Measurements from ENCODE around the gene TFPI2. TPM values are rescaled to one million over a fixed set of nuclear protein-coding genes. Genes with fewer than 3 reads are reported as not detected.
"Not testable (repeated sequence)": the region's sequence is repeated elsewhere in the genome, so short reads cannot be mapped to it uniquely, and the experiment has no call there.

The TFPI2 gene
- total and polyA plus RNA-seq, 7 donors, result 0.66 to 7.5 (median 2.3) TPM

GRCh38 chr7:93914581-93915066, 24.1 kb upstream of the TFPI2 start:
- TF ChIP-seq CTCF (IDR thresholded peaks at IDR 0.05), result no peak
- ATAC-seq (no peak), DNase-seq (no peak)
- 11 to 30% (median 14%) methylated on average over 7 of the region's 7 CpGs for WGBS, 3 donors
- Histone ChIP-seq H3K36me3 (ENCODE audit: insufficient read depth in 1 of 2, low read depth in 1 of 2) (no peaks in the 10 kb centered on the region), H3K9me3 (no peaks in the 10 kb centered on the region), H3K4me1 (peaks cover 6% of the 10 kb centered on the region), H3K27ac (no peak overlapping the region), H3K27me3 (ENCODE audit: insufficient read depth in 3 of 3, low read length in 2 of 3) (peaks cover 0 to 7% (median 0%) of the 10 kb centered on the region in 3 donors), H3K4me3 (no peak overlapping the region)
- intact Hi-C loops (cut with DNase I), result no loop called here

GRCh38 chr7:93913197-93913596, 22.6 kb upstream of the TFPI2 start:
- ATAC-seq (no peak), DNase-seq (no peak)
- Histone ChIP-seq H3K36me3 (ENCODE audit: insufficient read depth in 1 of 2, low read depth in 1 of 2) (no peaks in the 10 kb centered on the region), H3K9me3 (no peaks in the 10 kb centered on the region), H3K27ac (no peak overlapping the region), H3K27me3 (ENCODE audit: insufficient read depth in 3 of 3, low read length in 2 of 3) (peaks cover 0 to 3% (median 0%) of the 10 kb centered on the region in 3 donors), H3K4me1 (peaks cover 6% of the 10 kb centered on the region), H3K4me3 (no peak overlapping the region)
- TF ChIP-seq CTCF (IDR thresholded peaks at IDR 0.05), result no peak
- intact Hi-C loops (cut with DNase I), result no loop called here

DNA sequence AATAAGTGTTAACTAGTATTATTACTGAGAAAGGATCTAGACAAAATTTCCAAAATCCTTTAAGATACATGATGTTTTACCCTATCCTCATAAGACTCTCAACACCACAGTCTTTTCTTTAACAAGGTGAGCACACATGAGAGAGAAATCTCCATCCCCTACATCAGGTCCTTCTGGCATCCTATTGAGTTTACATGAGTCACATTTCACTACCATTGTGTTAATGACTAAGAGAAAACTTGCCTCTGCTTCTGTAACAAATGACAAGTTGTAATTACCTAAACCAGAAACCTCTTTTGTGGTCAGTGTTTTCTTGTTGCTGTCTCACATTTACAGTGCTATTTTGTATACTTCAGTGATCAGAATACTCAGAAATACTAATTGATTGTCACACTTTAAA, 21.1 kb upstream of the TFPI2 start:
- ATAC-seq; intact Hi-C loops (cut with DNase I); H3K4me3 ChIP-seq; DNase-seq; H3K4me1 ChIP-seq; H3K9me3 ChIP-seq; H3K27ac ChIP-seq; H3K36me3 ChIP-seq (ENCODE audit: insufficient read depth in 1 of 2, low read depth in 1 of 2); H3K27me3 ChIP-seq (ENCODE audit: insufficient read depth in 3 of 3, low read length in 2 of 3): not testable (repeated sequence)

DNA sequence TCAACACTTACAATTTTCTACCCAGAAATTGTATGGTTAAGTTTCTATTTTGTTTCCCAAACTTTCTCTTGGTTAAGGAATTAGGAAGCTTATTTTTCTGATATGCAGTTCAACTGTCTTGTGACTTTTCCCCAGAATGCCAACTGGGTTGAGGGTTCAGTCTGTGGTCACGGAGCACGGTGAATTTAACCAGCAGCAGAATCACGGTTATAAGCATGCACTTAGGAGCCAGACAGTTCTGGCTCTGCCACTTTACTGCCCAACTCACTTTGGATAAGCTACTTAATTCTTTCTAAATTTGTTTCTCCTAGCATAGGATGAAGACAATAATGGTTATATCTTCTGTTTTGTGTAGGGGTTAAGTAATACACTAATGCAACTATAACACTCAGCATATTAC, 20.7 kb upstream of the TFPI2 start:
- WGBS, 3 donors, result 19 to 35% (median 20%) methylated on average over 2 to 3 of the region's 3 CpGs
- H3K9me3 ChIP-seq; H3K36me3 ChIP-seq (ENCODE audit: insufficient read depth in 1 of 2, low read depth in 1 of 2); H3K4me3 ChIP-seq; DNase-seq; H3K27ac ChIP-seq; intact Hi-C loops (cut with DNase I); H3K4me1 ChIP-seq; H3K27me3 ChIP-seq (ENCODE audit: insufficient read depth in 3 of 3, low read length in 2 of 3); ATAC-seq: not testable (repeated sequence)

GRCh38 chr7:93910076-93910994, 19.8 kb upstream of the TFPI2 start:
- Histone ChIP-seq H3K9me3 (no peaks in the 10 kb centered on the region), H3K4me3 (no peak overlapping the region), H3K4me1 (peaks cover 6% of the 10 kb centered on the region), H3K27ac (no peak overlapping the region), H3K36me3 (ENCODE audit: insufficient read depth in 1 of 2, low read depth in 1 of 2) (no peaks in the 10 kb centered on the region), H3K27me3 (ENCODE audit: insufficient read depth in 3 of 3, low read length in 2 of 3) (no peaks in the 10 kb centered on the region)
- DNase-seq (peak in 1 of 2 donors; percentile 50), ATAC-seq (peak in 1 of 4 donors; percentile 69)
- 29 to 44% (median 35%) methylated on average over 3 of the region's 3 CpGs for WGBS, 3 donors
- intact Hi-C loops (cut with DNase I), result no loop called here
- TF ChIP-seq CTCF (IDR thresholded peaks at IDR 0.05), result no peak
